GM19023 (cell line): ENCODE measurements around the gene STK32C.

ENCODE experiments used
- ATAC-seq: cut with Tn5 transposase; IDR thresholded peaks from one replicate; pipeline ENCODE4 v1.9.1; 2021; ENCODE audit warnings: mild to moderate bottlenecking, moderate library complexity; ENCODE audit not compliant: unreplicated experiment

STK32C gene

DNA sequence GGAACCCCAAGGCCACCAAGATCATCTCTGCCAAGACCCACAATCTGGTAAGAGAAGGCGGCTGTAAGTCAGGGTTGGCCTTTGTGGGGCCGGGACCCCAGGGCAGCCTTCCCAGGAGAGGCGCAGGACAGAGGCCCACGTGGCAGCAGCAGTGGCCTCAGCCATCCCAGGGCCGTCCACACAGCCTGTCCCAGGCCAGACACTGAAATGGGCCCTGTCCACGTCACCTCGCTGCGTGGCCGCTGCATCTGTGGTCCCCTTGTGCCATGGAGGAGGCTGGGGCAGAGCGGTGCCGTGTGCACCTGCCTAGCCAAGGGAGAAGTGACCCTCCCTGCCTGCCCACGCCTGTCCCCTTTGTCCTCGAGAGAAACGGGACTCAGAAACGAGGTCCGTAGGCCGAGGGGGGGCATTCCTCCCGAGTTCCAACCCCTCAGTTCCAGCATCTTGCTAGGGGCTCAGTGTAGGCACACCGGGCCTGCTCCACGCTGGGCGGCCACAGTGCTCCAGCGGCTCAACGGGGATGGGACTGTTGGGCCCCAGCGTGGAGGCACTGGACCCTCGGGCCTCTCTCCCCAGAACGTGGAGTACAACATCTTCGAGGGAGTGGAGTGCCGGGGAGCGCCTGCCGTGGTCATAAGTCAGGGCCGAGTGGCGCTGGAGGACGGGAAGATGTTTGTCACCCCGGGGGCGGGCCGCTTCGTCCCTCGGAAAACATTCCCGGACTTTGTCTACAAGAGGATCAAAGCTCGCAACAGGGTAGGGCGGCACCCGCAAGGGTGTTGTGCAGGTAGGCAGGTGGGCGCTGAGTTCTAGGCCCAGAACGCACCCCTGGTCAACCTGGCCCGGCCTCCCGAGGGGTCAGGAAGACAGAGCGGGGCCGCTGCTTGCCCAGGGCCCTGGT lies 105.4 kb downstream of the STK32C start:
- no peak for ATAC-seq

DNA sequence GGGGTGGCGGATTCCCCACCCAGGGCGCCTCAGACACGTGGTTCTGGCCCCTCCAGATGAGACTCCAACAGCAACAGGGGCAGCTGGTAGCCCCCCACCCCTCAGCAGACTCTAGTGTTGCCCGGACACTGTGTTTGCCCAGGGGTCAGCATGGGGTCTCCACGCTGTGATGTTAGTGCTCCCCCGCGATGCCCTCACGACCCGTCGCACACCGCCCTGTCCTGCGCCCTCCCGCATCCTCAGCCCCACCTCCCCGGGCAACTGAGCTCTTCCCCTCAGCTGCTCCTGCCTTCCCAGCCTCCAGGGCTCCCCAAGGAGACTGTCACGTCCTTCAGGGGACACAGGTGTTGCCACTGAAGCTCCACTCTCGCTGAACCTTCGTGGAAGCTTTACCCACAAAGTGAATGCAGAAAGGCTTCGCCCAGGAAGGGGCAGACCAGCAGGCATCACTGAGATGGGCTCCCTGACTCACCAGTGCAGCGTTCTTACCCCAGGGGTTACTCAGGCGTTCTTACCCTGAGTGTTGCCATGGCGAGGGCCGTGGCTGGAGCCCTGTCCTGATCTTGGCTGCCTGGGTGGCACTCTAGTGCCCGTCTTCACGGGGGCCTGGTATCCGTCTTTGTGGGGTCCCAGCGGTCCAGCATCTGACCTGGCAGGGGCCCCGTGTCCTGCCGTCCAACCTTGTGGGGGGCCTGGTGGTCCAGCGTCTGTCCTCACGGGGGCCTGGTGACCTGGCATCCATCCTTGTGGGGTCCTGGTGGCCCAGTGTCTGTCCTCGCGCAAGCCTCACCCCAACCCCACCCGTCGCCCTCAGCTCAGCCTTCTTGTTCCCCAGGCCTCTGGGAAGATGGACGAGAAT lies 106.4 kb downstream of the STK32C start:
- ATAC-seq, result no peak

GRCh38 chr10:132200344-132201110 lies 107.2 kb downstream of the STK32C start:
- ATAC-seq, result no peak

DNA sequence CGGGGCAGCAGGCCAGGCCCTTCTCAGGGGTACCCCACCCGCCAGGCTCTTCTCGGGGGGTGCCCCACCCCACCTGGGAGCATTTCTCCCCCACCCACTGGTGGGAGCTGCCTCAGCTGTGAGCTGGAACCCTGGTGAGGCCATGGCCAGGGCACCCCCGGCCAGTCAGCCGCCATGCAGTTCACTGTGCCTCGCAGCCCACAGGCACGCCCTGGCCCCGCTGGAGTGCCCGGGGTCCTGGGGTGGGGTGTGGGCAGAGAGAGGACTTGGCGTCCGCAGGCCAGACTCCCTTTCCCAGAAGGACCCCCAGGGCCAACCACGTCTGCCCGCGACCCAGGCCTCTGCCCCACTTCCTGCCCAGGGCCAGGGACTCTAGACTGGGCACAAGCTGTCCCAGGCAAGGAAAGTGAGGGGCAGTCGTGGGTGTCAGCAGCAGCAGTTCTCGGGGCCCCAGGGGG lies 107.9 kb downstream of the STK32C start:
- ATAC-seq, result no peak

- no peak for ATAC-seq
Measured at GRCh38 chr10:132199268-132199853, 108.4 kb downstream of the STK32C start.

DNA sequence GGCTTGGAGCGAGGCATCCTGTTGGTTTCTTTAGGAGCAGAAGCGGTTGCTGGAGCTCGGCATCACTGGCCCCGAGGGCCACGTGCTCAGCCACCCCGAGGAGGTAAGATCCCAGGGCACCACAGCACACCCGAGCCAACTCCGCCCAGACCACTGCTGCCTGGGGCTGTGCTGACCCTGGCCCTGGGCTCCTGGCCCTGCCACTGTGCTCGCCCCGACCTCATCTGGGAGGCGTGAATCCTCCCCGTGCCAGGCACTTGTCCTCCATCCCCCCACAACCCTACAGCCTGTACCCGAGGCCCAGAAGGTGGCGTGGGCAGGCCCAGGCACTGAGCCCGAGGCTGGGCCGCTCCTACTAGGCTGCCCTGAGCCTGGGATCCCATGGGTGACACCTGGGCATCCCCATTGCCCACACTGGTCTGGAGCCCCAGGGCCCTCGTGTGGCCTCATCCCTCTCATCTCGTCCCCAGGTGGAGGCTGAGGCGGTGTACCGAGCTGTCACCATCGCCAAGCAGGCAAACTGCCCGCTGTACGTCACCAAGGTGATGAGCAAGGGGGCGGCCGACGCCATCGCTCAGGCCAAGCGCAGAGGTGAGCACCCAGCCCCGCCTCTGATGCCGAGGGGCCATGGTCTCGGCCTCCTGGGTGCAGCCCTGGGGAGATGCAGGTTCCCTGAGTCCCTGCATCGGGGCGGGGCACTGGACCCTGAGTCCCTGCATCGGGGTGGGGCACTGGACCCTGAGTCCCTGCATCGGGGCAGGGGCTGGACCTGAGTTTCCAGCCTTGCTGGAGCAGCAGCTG lies 109.2 kb downstream of the STK32C start:
- no peak for ATAC-seq

GRCh38 chr10:132198068-132198370 lies 109.7 kb downstream of the STK32C start:
- no peak for ATAC-seq

GRCh38 chr10:132197271-132198067 lies 110.3 kb downstream of the STK32C start:
- no peak for ATAC-seq

GRCh38 chr10:132196178-132197113 lies 111.3 kb downstream of the STK32C start:
- ATAC-seq, result no peak

DNA sequence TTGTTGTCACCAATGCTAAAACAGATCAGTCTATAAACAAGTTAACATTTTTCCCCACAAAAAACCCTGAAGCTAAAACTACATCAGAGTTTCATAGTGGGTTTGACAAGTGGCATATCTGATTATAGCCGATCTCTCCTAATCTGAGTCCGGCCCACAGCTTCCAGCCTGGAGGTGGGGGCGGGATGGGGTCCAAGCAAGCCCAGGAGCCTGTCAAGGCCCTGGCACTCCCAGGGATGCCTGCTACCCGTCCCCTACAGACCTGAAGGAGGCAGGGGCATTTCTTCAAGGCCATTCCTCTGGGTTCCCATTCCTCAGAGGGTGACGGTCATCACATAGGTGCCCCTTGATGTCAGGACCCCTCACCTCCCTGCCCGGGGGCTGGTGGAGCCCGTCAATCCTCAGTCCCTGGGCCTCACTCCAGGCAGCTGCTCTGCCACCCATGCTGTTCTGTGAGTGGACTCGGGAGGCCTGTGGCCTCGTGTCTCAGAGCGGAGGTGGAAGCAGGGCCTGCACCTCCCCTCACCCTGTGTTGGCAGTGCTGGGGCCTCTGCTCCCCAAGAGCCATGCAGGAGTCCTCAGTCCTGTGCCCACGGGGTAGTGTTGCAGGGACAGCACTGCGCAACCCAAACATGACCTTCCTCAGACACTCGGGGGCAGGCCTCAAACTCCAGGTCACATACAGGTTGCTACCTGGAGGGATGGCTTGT lies 112.2 kb downstream of the STK32C start:
- no peak for ATAC-seq

GRCh38 chr10:132194726-132195125 lies 113.0 kb downstream of the STK32C start:
- no peak for ATAC-seq

DNA sequence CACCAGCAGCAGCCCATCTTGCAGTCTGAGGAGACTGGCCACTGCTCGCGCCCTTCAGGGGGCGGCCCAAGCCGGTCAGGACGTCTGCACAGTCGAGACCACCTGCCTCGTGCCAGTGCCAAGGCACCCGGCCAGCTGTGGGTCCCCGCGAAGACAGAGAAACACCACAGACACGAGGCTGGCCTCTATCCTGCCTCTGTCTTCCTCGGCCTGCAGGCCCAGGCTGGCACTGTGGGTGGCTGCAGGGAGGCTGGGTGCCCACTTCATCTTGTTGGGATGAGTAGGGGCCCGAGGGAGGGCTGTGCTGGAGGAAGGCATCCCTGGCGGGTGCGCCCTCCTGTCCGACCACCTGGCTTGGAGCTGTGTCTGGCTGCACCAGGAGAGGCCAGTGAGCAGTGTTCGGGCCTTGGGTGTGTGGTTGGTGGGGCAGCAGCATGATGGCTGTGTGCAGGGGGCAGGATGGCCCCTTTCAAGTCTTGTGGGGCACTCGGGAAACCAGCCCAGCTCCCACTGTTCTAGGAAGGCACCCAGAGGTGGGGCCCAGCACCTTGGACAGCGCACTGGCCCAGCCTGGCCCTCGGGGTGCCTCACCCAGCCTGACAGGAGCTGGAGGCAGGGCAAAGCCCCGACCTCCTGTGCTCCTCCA lies 113.7 kb downstream of the STK32C start:
- no peak for ATAC-seq

GRCh38 chr10:132192991-132193665 lies 114.6 kb downstream of the STK32C start:
- ATAC-seq, result no peak

DNA sequence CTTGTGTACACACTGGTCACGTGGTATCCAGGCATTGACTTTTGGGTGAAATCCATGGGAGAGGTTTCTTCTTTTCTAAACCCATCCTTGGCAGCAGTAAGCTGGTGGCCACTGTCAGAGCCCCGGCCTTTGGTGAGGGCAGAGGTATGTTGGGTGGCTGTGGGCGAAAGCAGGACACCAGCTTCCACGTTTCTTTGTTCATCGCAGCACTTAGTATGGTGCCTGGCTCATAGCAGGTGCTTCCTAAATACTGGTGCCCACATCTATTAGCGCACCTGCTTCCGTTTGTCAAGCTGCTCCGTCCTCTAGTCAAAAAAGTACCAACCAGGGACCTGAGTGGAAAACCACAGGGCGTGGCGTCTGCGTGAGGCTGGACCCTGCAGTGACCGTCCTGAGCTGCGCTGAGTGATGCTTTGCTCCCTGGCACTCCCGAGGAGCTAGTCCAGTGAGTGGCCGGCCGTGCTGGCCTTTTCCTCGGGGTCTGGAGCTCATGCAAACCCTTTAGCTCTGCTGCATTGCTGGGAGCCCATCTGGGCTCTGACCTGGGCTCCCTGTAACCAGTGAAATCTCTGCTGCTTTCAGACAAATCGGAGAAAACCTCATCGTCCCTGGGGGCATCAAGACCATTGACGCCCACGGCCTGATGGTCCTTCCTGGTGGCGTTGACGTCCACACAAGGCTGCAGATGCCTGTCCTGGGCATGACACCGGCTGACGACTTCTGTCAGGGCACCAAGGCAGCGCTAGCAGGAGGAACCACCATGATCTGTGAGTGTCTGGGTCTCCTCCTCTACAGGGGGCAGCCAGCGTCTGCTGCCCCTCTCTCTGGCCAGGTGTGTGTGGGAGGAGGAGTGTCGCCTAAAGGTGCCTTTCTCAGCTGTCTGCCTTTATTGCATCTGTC lies 115.4 kb downstream of the STK32C start:
- no peak for ATAC-seq

DNA sequence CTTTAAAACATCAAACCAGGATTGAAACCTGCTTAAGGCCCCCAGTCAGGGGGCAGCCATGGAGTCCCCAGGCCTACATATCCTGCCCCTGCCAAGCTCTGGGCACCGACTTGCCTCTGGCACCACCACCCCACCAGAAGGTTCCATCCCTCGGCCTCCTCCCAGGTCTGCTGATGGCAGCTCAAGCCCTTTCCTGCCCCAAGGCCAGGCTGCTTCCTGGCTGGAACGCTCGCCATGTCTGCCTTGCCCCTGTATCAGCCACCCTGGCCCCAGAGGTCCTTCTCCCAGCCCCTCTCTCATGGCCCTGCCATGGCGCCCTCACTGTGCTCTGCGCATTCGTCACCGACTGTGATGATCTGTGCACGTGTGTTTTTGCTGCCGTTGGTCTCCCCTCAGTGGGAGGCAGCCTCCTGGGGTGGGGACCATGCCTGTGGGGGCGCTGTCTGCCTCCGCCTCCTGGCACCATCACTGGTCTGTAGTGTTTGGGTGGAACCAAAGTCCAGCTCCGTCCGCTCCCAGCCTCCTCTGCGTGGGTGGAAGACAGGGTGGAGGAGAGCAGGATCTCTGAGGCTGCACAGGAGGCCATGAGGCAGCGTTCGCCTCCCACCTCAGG lies 117.8 kb downstream of the STK32C start:
- no peak for ATAC-seq
